ENCODE data around the gene CBX6. TPM values are rescaled to one million over a fixed set of nuclear protein-coding genes. Genes with fewer than 3 reads are reported as not detected.

CBX6 gene
- total and polyA plus RNA-seq, 2 donors: 23.3 to 24.0 TPM

DNA sequence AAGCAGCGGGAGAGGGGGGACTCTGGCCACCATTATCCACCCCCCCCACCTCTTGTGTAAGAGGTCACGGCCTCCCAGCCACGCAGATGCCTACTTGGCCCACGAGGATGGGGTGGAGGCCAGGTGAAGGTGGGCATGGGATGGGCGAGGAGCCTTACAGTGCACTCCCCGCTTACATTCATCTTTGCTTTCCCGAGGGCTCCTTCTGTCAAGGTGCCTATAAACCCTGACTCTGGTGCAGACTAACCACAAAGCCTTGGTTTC lies 41.2 kb downstream of the CBX6 start:
- H3K9me3 ChIP-seq (ENCODE audit: control insufficient read depth in 2 of 2, insufficient read depth in 1 of 2, low read length in 1 of 2): no peaks in the 10 kb centered on the region
- no peaks in the 10 kb centered on the region for H3K36me3 ChIP-seq (ENCODE audit: control insufficient read depth in 2 of 2, insufficient read depth in 2 of 2, low read length in 1 of 2)
- 80% methylated on average over 7 of the region's 7 CpGs for WGBS
- H3K4me3 ChIP-seq (ENCODE audit: low read length in 2 of 2): no peak overlapping the region
- H3K27me3 ChIP-seq (ENCODE audit: control insufficient read depth in 2 of 2, insufficient read depth in 1 of 2, low read length in 1 of 2): peaks cover 0 to 21% of the 10 kb centered on the region in 2 donors
- no peak for DNase-seq (ENCODE audit: low read depth in 6 of 9, low spot score in 9 of 9)
- no peaks in the 10 kb centered on the region for H3K4me1 ChIP-seq (ENCODE audit: control insufficient read depth in 2 of 2, insufficient read depth in 2 of 2, low read length in 2 of 2)
- H3K27ac ChIP-seq (ENCODE audit: low read depth in 1 of 2, low read length in 1 of 2): no peak overlapping the region

- Histone ChIP-seq H3K4me1 (ENCODE audit: control insufficient read depth in 2 of 2, insufficient read depth in 2 of 2, low read length in 2 of 2) (no peaks in the 10 kb centered on the region), H3K36me3 (ENCODE audit: control insufficient read depth in 2 of 2, insufficient read depth in 2 of 2, low read length in 1 of 2) (no peaks in the 10 kb centered on the region), H3K4me3 (ENCODE audit: low read length in 2 of 2) (no peak overlapping the region), H3K27ac (ENCODE audit: low read depth in 1 of 2, low read length in 1 of 2) (no peak overlapping the region), H3K9me3 (ENCODE audit: control insufficient read depth in 2 of 2, insufficient read depth in 1 of 2, low read length in 1 of 2) (no peaks in the 10 kb centered on the region), H3K27me3 (ENCODE audit: control insufficient read depth in 2 of 2, insufficient read depth in 1 of 2, low read length in 1 of 2) (peaks cover 0 to 17% of the 10 kb centered on the region in 2 donors)
- WGBS: 96% methylated on average over 17 of the region's 17 CpGs
- DNase-seq (ENCODE audit: low read depth in 6 of 9, low spot score in 9 of 9): no peak
Measured at GRCh38 chr22:38830026-38830844, 41.8 kb downstream of the CBX6 start.

DNA sequence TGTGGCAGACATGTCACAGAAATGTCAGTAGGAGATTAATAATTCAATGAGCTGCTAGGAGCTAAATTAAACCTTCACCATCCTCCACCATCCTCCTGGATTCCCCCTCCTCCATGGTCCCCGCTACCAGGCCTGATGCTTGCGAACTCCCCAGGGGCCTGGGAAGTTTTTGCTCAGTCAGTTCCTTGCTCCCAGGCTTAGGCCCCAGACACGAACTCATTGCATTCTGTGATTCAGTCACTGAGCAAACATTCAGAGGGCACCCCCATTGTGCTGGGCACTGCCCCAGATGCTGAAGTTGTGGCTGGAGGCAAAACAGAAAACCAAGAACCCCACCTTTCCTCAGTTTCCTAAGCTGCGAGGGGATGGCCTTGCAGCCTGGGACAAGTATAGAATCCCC lies 42.5 kb downstream of the CBX6 start:
- no peaks in the 10 kb centered on the region for H3K4me1 ChIP-seq (ENCODE audit: control insufficient read depth in 2 of 2, insufficient read depth in 2 of 2, low read length in 2 of 2)
- no peak overlapping the region for H3K27ac ChIP-seq (ENCODE audit: low read depth in 1 of 2, low read length in 1 of 2)
- WGBS: 96% methylated on average over 4 of the region's 4 CpGs
- peaks cover 0 to 14% of the 10 kb centered on the region in 2 donors for H3K27me3 ChIP-seq (ENCODE audit: control insufficient read depth in 2 of 2, insufficient read depth in 1 of 2, low read length in 1 of 2)
- H3K36me3 ChIP-seq (ENCODE audit: control insufficient read depth in 2 of 2, insufficient read depth in 2 of 2, low read length in 1 of 2): no peaks in the 10 kb centered on the region
- no peak for DNase-seq (ENCODE audit: low read depth in 6 of 9, low spot score in 9 of 9)
- no peaks in the 10 kb centered on the region for H3K9me3 ChIP-seq (ENCODE audit: control insufficient read depth in 2 of 2, insufficient read depth in 1 of 2, low read length in 1 of 2)
- H3K4me3 ChIP-seq (ENCODE audit: low read length in 2 of 2): no peak overlapping the region

DNA sequence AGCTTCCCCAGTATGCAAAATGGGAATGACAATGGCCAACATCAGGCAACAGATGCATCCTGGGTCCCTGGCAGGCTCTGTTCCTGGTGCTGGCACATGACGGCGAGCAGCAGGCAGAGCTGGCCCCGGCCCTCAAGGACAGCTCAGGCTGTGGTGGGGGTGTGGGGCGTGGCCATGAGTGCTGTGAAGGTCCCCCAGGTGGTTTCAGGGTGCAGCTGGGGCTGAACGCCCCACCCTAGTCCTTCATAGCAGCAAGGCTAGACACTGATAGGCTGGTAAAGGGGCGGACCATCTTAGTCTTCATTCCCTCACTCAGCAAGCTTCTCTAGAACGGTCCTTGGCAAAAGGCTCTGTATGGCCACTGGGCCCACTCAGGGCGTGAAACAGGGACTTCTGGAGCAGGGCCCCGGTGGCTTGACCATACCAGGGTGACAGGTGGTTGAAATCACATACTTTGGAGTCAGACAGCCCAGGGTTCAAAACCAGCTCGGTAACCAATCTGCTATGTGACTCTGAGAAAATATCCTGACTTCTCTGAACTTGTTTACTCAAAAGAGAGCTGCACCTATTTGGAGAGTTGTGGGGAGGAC lies 43.3 kb downstream of the CBX6 start:
- Histone ChIP-seq H3K9me3 (ENCODE audit: control insufficient read depth in 2 of 2, insufficient read depth in 1 of 2, low read length in 1 of 2) (no peaks in the 10 kb centered on the region), H3K4me3 (ENCODE audit: low read length in 2 of 2) (no peak overlapping the region), H3K27me3 (ENCODE audit: control insufficient read depth in 2 of 2, insufficient read depth in 1 of 2, low read length in 1 of 2) (peaks cover 0 to 10% of the 10 kb centered on the region in 2 donors), H3K36me3 (ENCODE audit: control insufficient read depth in 2 of 2, insufficient read depth in 2 of 2, low read length in 1 of 2) (no peaks in the 10 kb centered on the region), H3K4me1 (ENCODE audit: control insufficient read depth in 2 of 2, insufficient read depth in 2 of 2, low read length in 2 of 2) (no peaks in the 10 kb centered on the region), H3K27ac (ENCODE audit: low read depth in 1 of 2, low read length in 1 of 2) (no peak overlapping the region)
- no peak for DNase-seq (ENCODE audit: low read depth in 6 of 9, low spot score in 9 of 9)
- WGBS: 89% methylated on average over 10 of the region's 10 CpGs

DNA sequence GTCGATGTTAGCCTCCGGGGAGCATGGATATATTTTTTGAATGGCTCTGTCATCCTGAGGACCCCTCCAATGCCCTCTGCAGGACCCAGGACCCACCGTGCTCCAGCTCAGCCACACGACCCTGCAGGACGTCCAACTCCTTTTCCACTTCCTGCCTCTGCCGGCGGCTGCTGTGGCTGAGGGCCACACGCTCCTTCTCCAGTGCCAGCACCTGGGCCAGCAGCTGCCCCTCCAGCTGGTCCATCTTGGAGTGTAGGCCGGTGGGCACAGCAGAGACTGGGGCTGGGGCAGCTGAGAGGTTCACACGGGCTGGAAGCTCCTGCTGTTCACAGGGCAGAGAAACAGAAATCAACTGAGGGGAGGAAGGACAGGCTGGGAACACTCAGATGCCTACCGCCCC lies 43.8 kb downstream of the CBX6 start:
- H3K36me3 ChIP-seq (ENCODE audit: control insufficient read depth in 2 of 2, insufficient read depth in 2 of 2, low read length in 1 of 2): no peaks in the 10 kb centered on the region
- H3K27ac ChIP-seq (ENCODE audit: low read depth in 1 of 2, low read length in 1 of 2): no peak overlapping the region
- H3K9me3 ChIP-seq (ENCODE audit: control insufficient read depth in 2 of 2, insufficient read depth in 1 of 2, low read length in 1 of 2): no peaks in the 10 kb centered on the region
- peaks cover 0 to 10% of the 10 kb centered on the region in 2 donors for H3K27me3 ChIP-seq (ENCODE audit: control insufficient read depth in 2 of 2, insufficient read depth in 1 of 2, low read length in 1 of 2)
- no peak overlapping the region for H3K4me3 ChIP-seq (ENCODE audit: low read length in 2 of 2)
- H3K4me1 ChIP-seq (ENCODE audit: control insufficient read depth in 2 of 2, insufficient read depth in 2 of 2, low read length in 2 of 2): no peaks in the 10 kb centered on the region
- 76% methylated on average over 11 of the region's 11 CpGs for WGBS
- DNase-seq (ENCODE audit: low read depth in 6 of 9, low spot score in 9 of 9): no peak

DNA sequence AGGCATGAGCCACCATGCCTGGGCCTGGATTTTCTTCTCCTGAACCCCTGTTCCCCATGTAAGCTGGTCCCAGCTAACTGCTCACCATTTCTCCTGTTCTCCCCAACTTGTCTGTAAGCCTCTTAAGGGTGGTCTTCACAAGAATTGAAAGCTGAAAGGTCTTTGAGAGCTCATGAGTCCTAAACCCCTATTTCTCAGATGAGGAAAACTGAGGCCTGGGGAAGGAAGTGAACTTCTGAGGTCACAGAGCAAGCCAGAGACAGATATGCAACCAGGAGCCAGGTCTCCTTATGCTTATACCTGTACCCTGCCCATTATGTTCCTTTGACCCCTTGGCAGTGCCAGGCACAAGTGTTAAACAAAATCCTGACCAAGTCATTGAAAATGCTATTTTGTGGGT lies 44.5 kb downstream of the CBX6 start:
- no peak overlapping the region for H3K4me3 ChIP-seq (ENCODE audit: low read length in 2 of 2)
- H3K27me3 ChIP-seq (ENCODE audit: control insufficient read depth in 2 of 2, insufficient read depth in 1 of 2, low read length in 1 of 2): peaks cover 0 to 10% of the 10 kb centered on the region in 2 donors
- no peaks in the 10 kb centered on the region for H3K36me3 ChIP-seq (ENCODE audit: control insufficient read depth in 2 of 2, insufficient read depth in 2 of 2, low read length in 1 of 2)
- no peak overlapping the region for H3K27ac ChIP-seq (ENCODE audit: low read depth in 1 of 2, low read length in 1 of 2)
- H3K9me3 ChIP-seq (ENCODE audit: control insufficient read depth in 2 of 2, insufficient read depth in 1 of 2, low read length in 1 of 2): no peaks in the 10 kb centered on the region
- H3K4me1 ChIP-seq (ENCODE audit: control insufficient read depth in 2 of 2, insufficient read depth in 2 of 2, low read length in 2 of 2): no peaks in the 10 kb centered on the region
- DNase-seq (ENCODE audit: low read depth in 6 of 9, low spot score in 9 of 9): no peak

- 87% methylated on average over 5 of the region's 5 CpGs for WGBS
- H3K36me3 ChIP-seq (ENCODE audit: control insufficient read depth in 2 of 2, insufficient read depth in 2 of 2, low read length in 1 of 2): no peaks in the 10 kb centered on the region
- no peak overlapping the region for H3K27ac ChIP-seq (ENCODE audit: low read depth in 1 of 2, low read length in 1 of 2)
- DNase-seq (ENCODE audit: low read depth in 6 of 9, low spot score in 9 of 9): no peak
- peaks cover 0 to 8% of the 10 kb centered on the region in 2 donors for H3K27me3 ChIP-seq (ENCODE audit: control insufficient read depth in 2 of 2, insufficient read depth in 1 of 2, low read length in 1 of 2)
- H3K9me3 ChIP-seq (ENCODE audit: control insufficient read depth in 2 of 2, insufficient read depth in 1 of 2, low read length in 1 of 2): no peaks in the 10 kb centered on the region
- H3K4me1 ChIP-seq (ENCODE audit: control insufficient read depth in 2 of 2, insufficient read depth in 2 of 2, low read length in 2 of 2): no peaks in the 10 kb centered on the region
- no peak overlapping the region for H3K4me3 ChIP-seq (ENCODE audit: low read length in 2 of 2)
Measured at GRCh38 chr22:38826801-38827200, 45.2 kb downstream of the CBX6 start.

DNA sequence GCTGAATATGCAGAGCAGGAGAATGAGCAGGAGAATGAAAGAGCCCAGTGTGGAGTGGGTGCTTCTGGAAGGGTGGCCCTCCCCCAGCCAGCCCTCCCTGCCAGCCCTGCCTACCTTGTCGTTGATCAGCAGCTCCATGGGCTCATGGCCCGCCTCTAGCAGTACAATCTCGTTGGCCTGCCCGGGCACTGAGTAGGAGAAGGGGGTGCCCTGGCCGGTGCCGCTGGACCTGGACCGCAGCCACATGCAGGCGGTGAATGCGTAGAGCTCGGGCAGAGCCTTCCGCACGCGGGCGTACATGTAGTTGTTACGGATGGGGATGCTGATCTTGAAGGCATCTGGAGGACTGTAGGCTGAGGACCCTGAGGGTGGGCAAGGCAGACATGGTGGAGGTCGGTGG lies 45.6 kb downstream of the CBX6 start:
- WGBS: 92% methylated on average over 16 of the region's 16 CpGs
- Histone ChIP-seq H3K27me3 (ENCODE audit: control insufficient read depth in 2 of 2, insufficient read depth in 1 of 2, low read length in 1 of 2) (peaks cover 0 to 8% of the 10 kb centered on the region in 2 donors), H3K4me3 (ENCODE audit: low read length in 2 of 2) (no peak overlapping the region), H3K4me1 (ENCODE audit: control insufficient read depth in 2 of 2, insufficient read depth in 2 of 2, low read length in 2 of 2) (no peaks in the 10 kb centered on the region), H3K36me3 (ENCODE audit: control insufficient read depth in 2 of 2, insufficient read depth in 2 of 2, low read length in 1 of 2) (no peaks in the 10 kb centered on the region), H3K27ac (ENCODE audit: low read depth in 1 of 2, low read length in 1 of 2) (no peak overlapping the region), H3K9me3 (ENCODE audit: control insufficient read depth in 2 of 2, insufficient read depth in 1 of 2, low read length in 1 of 2) (no peaks in the 10 kb centered on the region)
- no peak for DNase-seq (ENCODE audit: low read depth in 6 of 9, low spot score in 9 of 9)

GRCh38 chr22:38824585-38824984 lies 47.4 kb downstream of the CBX6 start:
- no peaks in the 10 kb centered on the region for H3K36me3 ChIP-seq (ENCODE audit: control insufficient read depth in 2 of 2, insufficient read depth in 2 of 2, low read length in 1 of 2)
- H3K4me3 ChIP-seq (ENCODE audit: low read length in 2 of 2): no peak overlapping the region
- peaks cover 0 to 9% of the 10 kb centered on the region in 2 donors for H3K27me3 ChIP-seq (ENCODE audit: control insufficient read depth in 2 of 2, insufficient read depth in 1 of 2, low read length in 1 of 2)
- no peak overlapping the region for H3K27ac ChIP-seq (ENCODE audit: low read depth in 1 of 2, low read length in 1 of 2)
- WGBS: 9% methylated on average over 4 of the region's 4 CpGs
- H3K9me3 ChIP-seq (ENCODE audit: control insufficient read depth in 2 of 2, insufficient read depth in 1 of 2, low read length in 1 of 2): no peaks in the 10 kb centered on the region
- peak; percentile 24 to 84 (median 65) for DNase-seq (ENCODE audit: low read depth in 6 of 9, low spot score in 9 of 9)
- no peaks in the 10 kb centered on the region for H3K4me1 ChIP-seq (ENCODE audit: control insufficient read depth in 2 of 2, insufficient read depth in 2 of 2, low read length in 2 of 2)
